PFSK-1 (cell line): ENCODE data around the gene RNF31.

Experiments
- FOXP2 ChIP-seq: optimal IDR thresholded peaks from 2 replicates; pipeline ENCODE3; 2011; ENCODE audit warnings: borderline replicate concordance, control low read depth, inconsistent platforms; ENCODE audit not compliant: insufficient read depth; ENCODE audit errors: extremely low read length, extremely low read depth
- POLR2AphosphoS5 ChIP-seq: IDR thresholded peaks from 2 replicates; pipeline ENCODE4 v1.6.1; 2012; ENCODE audit warnings: low read depth, mild to moderate bottlenecking, control low read depth, low read length, moderate library complexity
- SIN3A ChIP-seq: IDR thresholded peaks from 2 replicates; pipeline ENCODE4 v1.6.1; 2012; ENCODE audit warnings: mild to moderate bottlenecking, low read length, moderate library complexity, borderline replicate concordance; ENCODE audit not compliant: insufficient read depth
- TAF1 ChIP-seq: IDR thresholded peaks from 2 replicates; pipeline ENCODE4 v1.6.1; 2012; ENCODE audit warnings: low read length, control low read depth, borderline replicate concordance; ENCODE audit not compliant: insufficient read depth
- TF ChIP-seq, protein P1 (sequence below), 2 experiments: IDR thresholded peaks; 2 replicates each; pipeline versions ENCODE4 v1.6.1 to v1.8.0; 2011 to 2012; ENCODE audit warnings: low read depth in 2 of 2, low read length in 2 of 2, control low read depth in 1 of 2, inconsistent platforms in 1 of 2, mild to moderate bottlenecking in 1 of 2, moderate library complexity in 1 of 2; ENCODE audit not compliant: insufficient read depth in 1 of 2

RNF31 gene

DNA sequence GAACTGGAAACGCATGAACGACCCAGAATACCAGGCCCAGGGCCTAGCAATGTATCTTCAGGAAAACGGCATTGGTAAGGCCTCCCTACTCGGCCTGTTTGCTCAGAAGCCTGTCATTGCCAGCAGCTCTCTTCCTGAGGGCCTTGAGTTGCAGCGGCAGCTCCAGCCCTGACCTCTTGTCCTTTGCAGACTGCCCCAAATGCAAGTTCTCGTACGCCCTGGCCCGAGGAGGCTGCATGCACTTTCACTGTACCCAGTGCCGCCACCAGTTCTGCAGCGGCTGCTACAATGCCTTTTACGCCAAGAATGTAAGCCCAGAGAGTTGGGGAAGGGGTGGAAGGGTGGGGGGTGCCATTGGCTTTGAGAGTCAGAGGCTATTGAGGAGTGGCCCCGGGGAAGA lies 10.0 kb downstream of the RNF31 start:
- TF ChIP-seq, protein P1, sequence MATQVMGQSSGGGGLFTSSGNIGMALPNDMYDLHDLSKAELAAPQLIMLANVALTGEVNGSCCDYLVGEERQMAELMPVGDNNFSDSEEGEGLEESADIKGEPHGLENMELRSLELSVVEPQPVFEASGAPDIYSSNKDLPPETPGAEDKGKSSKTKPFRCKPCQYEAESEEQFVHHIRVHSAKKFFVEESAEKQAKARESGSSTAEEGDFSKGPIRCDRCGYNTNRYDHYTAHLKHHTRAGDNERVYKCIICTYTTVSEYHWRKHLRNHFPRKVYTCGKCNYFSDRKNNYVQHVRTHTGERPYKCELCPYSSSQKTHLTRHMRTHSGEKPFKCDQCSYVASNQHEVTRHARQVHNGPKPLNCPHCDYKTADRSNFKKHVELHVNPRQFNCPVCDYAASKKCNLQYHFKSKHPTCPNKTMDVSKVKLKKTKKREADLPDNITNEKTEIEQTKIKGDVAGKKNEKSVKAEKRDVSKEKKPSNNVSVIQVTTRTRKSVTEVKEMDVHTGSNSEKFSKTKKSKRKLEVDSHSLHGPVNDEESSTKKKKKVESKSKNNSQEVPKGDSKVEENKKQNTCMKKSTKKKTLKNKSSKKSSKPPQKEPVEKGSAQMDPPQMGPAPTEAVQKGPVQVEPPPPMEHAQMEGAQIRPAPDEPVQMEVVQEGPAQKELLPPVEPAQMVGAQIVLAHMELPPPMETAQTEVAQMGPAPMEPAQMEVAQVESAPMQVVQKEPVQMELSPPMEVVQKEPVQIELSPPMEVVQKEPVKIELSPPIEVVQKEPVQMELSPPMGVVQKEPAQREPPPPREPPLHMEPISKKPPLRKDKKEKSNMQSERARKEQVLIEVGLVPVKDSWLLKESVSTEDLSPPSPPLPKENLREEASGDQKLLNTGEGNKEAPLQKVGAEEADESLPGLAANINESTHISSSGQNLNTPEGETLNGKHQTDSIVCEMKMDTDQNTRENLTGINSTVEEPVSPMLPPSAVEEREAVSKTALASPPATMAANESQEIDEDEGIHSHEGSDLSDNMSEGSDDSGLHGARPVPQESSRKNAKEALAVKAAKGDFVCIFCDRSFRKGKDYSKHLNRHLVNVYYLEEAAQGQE (IDR thresholded peaks at IDR 0.05; ENCODE audit: insufficient read depth in 1 of 2, low read depth in 2 of 2, low read length in 2 of 2), result no peak
- TF ChIP-seq SIN3A, result no peak
- TF ChIP-seq TAF1, result no peak
- no peak for TF ChIP-seq POLR2AphosphoS5
- no peak for TF ChIP-seq FOXP2

GRCh38 chr14:24159777-24160498 lies 12.6 kb downstream of the RNF31 start:
- TF ChIP-seq TAF1 (no peak), SIN3A (no peak), POLR2AphosphoS5 (no peak), FOXP2 (no peak)
- TF ChIP-seq, protein P1 (IDR thresholded peaks at IDR 0.05; ENCODE audit: insufficient read depth in 1 of 2, low read depth in 2 of 2, low read length in 2 of 2), result no peak

DNA sequence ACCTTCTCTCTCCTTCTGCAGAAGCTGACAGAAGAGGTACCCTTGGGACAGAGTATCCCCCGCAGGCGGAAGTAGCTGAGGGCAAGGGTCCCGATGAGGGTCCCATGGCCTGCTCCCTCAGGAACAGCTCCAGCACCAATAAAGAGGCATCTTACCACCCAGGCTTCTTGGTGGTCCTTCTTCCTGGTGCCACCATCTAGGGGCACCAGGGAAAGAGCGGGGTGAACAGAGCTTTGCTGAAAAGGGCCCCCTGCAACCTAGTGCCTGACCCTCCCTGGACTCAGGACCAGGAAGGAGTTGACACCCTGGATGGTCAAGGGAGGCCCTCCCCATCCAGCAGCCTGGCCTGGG lies 13.2 kb downstream of the RNF31 start:
- TF ChIP-seq SIN3A (no peak), TAF1 (no peak), POLR2AphosphoS5 (no peak), FOXP2 (no peak)
- TF ChIP-seq, protein P1 (IDR thresholded peaks at IDR 0.05; ENCODE audit: insufficient read depth in 1 of 2, low read depth in 2 of 2, low read length in 2 of 2), result no peak

DNA sequence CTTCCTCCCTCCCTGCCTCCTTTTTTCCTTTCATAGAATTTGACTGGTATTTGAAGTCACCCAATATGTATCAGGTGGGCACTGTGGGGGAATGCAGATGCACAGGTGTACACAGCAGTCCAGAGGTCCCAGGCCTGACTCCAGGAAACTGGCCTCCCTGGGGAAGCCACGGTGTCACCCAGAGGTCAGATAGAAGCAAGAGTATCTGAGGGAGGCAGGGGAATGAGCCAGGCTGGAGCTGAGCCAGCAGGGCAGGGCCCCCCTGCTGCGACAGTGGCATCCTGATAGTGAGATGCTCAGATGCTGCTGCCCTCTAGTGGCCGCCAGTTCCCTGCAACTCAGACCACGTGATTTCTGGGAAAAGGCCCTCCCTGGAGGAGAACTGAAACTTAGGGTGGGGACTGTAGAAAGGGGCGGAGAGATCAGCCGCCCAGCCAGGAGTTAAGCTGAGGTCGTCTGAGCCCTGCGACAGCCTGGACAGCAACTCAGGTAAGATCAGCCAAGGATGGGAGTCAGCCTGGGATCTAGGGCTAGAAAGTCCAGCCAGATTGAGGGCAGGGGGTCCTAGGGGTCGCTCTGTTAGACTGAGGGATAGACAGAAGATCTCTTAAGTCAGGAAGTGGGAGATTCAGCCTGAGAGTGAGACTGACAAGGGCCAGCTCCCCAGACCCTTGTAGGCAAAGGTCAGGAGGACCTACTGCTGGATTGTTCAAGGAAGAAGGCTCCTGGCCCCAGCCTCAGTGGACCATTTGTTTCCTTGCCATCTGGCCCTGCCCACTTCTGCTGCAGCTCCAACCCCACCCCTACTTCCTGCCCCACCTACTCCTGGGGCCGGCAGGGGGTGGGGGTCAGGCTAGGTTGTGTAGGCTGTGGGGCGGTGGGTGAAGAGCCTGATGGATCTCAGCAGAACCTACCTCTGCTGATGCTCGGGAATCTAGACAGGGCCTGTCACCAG lies 13.8 kb downstream of the RNF31 start, which contains the start of gene IRF9:
TSS of gene IRF9 (plus strand) at position 416 of the 955 bp plus-strand sequence. CDS start 880 bp downstream, outside the sequence.
- no peak for TF ChIP-seq SIN3A
- TF ChIP-seq FOXP2, result peak; percentile 73
- TF ChIP-seq POLR2AphosphoS5, result peak; percentile 69
- TF ChIP-seq, protein P1 (IDR thresholded peaks at IDR 0.05; ENCODE audit: insufficient read depth in 1 of 2, low read depth in 2 of 2, low read length in 2 of 2), result no peak
- TF ChIP-seq TAF1, result no peak
